SK-N-MC (cell line): ENCODE measurements around the gene ZNF346.

ENCODE experiments used
- EZH2 ChIP-seq: fragments of 200-600 bp; sonication (generic); IDR thresholded peaks from one replicate; pipeline ENCODE4 v1.6.1; 2017; ENCODE audit warnings: antibody characterized with exemption
- POLR2AphosphoS5 ChIP-seq: IDR thresholded peaks from 2 replicates; pipeline ENCODE4 v1.6.1; 2012; ENCODE audit warnings: mild to moderate bottlenecking, low read depth, low read length, borderline replicate concordance

DNA sequence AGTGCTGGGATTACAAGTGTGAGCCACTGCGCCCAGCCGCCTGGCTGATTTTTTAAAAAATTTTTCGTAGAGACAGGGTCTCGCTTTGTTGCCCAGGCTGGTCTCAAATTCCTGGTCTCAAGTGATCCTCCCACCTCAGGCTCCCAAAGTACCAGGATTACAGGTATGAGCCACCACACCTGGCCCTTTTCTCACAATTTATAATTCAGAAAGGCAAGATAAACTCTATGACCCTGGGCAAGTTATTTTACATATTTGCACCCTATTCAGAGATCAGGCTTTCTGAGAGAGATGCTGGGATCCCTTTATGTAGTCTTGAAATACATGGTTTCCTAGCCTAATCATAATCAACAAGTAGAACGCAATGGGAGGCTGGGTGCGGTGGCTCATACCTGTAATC, 20.6 kb downstream of the ZNF346 start:
- TF ChIP-seq POLR2AphosphoS5, result no peak
- TF ChIP-seq EZH2, result no peak
